GM21529 (cell line): ENCODE results near the gene PDGFRB.

Experiments
- ATAC-seq: cut with Tn5 transposase; IDR thresholded peaks from one replicate; pipeline ENCODE4 v1.9.1; 2021; ENCODE audit not compliant: unreplicated experiment

PDGFRB gene

GRCh38 chr5:150164211-150164980 lies 8.8 kb upstream of the PDGFRB start:
- no peak for ATAC-seq

GRCh38 chr5:150163547-150164059 lies 8.0 kb upstream of the PDGFRB start:
- ATAC-seq: no peak

GRCh38 chr5:150163035-150163434 lies 7.4 kb upstream of the PDGFRB start:
- ATAC-seq: no peak

GRCh38 chr5:150162142-150162513 lies 6.5 kb upstream of the PDGFRB start:
- ATAC-seq: no peak

GRCh38 chr5:150161242-150162141 lies 5.8 kb upstream of the PDGFRB start:
- ATAC-seq: peak; percentile 65

- ATAC-seq: no peak
Observed at GRCh38 chr5:150160448-150161081, 4.9 kb upstream of the PDGFRB start.

GRCh38 chr5:150159741-150160179 lies 4.1 kb upstream of the PDGFRB start:
- ATAC-seq: no peak

GRCh38 chr5:150159031-150159430 lies 3.4 kb upstream of the PDGFRB start:
- no peak for ATAC-seq

GRCh38 chr5:150158170-150158949 lies 2.7 kb upstream of the PDGFRB start:
- no peak for ATAC-seq

GRCh38 chr5:150157168-150157567 lies 1.5 kb upstream of the PDGFRB start:
- no peak for ATAC-seq

GRCh38 chr5:150156540-150156939 lies 895 bp upstream of the PDGFRB start:
- no peak for ATAC-seq

- no peak for ATAC-seq
Observed at GRCh38 chr5:150156027-150156368, 353 bp upstream of the PDGFRB start.

- ATAC-seq: no peak
Observed at GRCh38 chr5:150154618-150155128, 972 bp downstream of the PDGFRB start.

- ATAC-seq: no peak
Observed at GRCh38 chr5:150153957-150154617, 1.6 kb downstream of the PDGFRB start.

GRCh38 chr5:150153483-150153882 lies 2.2 kb downstream of the PDGFRB start:
- ATAC-seq: no peak

GRCh38 chr5:150152636-150153462 lies 2.8 kb downstream of the PDGFRB start:
- no peak for ATAC-seq

- ATAC-seq: no peak
Observed at GRCh38 chr5:150149618-150150017, 6.0 kb downstream of the PDGFRB start.

GRCh38 chr5:150148117-150148927 lies 7.3 kb downstream of the PDGFRB start:
- no peak for ATAC-seq
